Measurements from ENCODE around the gene LILRA2.

The LILRA2 gene

DNA sequence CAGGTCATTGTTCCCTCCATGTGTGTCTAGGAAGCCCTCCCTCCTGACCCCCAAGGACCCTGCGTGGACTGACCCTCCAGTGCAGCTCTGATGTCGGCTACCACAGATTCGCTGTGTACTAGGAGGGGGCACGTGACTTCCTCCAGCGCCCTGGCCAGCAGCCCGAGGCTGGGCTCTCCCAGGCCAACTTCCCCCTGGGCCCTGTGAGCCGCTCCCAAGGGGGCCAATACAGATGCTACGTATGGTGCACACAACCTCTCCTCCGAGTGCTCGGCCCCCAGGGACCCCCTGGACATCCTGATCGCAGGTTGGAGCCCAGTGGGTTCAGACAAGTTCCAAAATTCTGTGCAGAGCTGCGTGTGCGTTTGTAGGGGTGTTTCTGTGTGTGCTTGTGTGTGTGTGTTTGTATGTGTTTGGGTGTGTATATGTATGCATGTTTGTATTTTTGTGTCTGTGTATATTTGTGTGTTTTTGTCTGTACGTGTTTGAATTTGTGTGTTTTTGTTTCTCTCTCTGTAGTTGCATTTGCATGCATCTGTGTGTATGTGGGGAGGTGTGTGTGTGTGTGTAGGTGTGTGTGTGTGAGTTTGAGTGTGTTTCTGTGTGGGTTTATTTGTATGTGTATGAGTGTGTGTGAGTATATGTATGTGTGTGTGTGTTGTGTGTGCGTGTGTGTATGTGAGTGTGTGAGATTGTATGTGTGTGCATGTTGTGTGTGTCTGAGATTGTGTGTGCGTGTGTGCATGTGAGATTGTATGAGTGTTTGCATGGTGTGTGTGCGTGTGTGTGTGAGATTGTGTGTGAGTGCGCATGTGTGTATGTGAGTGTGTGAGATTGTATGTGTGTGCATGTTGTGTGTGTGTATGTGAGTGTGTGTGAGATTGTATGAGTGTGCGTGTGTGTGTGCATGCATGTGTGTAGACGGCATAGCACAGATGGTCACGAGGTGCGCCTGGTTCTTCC lies 21.4 kb upstream of the LILRA2 start:
- in situ Hi-C loops (cut with MboI; ENCODE audit: low pct_unique_long_range_greater_than_20kb, low sequenced_read_pairs, unreplicated experiment) = no loop called here
- DNase-seq (ENCODE audit: low spot score) = peak; percentile 41

GRCh38 chr19:54552913-54553310 lies 20.7 kb upstream of the LILRA2 start:
- TF ChIP-seq, protein P1, sequence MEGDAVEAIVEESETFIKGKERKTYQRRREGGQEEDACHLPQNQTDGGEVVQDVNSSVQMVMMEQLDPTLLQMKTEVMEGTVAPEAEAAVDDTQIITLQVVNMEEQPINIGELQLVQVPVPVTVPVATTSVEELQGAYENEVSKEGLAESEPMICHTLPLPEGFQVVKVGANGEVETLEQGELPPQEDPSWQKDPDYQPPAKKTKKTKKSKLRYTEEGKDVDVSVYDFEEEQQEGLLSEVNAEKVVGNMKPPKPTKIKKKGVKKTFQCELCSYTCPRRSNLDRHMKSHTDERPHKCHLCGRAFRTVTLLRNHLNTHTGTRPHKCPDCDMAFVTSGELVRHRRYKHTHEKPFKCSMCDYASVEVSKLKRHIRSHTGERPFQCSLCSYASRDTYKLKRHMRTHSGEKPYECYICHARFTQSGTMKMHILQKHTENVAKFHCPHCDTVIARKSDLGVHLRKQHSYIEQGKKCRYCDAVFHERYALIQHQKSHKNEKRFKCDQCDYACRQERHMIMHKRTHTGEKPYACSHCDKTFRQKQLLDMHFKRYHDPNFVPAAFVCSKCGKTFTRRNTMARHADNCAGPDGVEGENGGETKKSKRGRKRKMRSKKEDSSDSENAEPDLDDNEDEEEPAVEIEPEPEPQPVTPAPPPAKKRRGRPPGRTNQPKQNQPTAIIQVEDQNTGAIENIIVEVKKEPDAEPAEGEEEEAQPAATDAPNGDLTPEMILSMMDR (IDR thresholded peaks at IDR 0.05; ENCODE audit: extremely low read depth, insufficient read depth, missing control alignments) = no peak
- in situ Hi-C loops (cut with MboI; ENCODE audit: low pct_unique_long_range_greater_than_20kb, low sequenced_read_pairs, unreplicated experiment) = no loop called here
- no peak for DNase-seq (ENCODE audit: low spot score)

More for the DNA sequence above, 21.4 kb upstream of the LILRA2 start:
- TF ChIP-seq, protein P1 (IDR thresholded peaks at IDR 0.05; ENCODE audit: extremely low read depth, insufficient read depth, missing control alignments) = no peak

DNA sequence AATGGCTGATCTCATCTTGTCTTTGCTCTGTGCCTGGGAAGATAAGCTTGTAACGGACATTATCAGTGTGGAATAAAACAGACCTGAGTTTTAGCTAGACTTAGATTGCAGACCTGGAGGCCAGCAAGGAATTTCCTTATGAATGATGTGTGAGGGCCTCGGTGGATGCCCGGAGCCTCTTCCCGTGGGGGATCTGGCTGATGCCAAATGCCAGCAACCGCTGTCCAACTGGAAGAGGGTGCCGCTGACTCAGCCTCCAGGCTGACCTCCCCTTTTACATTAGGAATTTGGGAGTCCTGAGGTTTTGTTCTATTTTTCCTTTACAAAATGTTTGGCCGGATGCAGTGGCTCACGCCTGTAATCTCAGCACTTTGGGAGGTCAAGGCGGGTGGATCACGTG lies 19.6 kb upstream of the LILRA2 start:
- in situ Hi-C loops (cut with MboI; ENCODE audit: low pct_unique_long_range_greater_than_20kb, low sequenced_read_pairs, unreplicated experiment) = no loop called here
- DNase-seq (ENCODE audit: low spot score) = no peak
- TF ChIP-seq, protein P1 (IDR thresholded peaks at IDR 0.05; ENCODE audit: extremely low read depth, insufficient read depth, missing control alignments) = no peak

GRCh38 chr19:54554896-54555295 lies 18.7 kb upstream of the LILRA2 start:
- TF ChIP-seq, protein P1 (IDR thresholded peaks at IDR 0.05; ENCODE audit: extremely low read depth, insufficient read depth, missing control alignments) = no peak
- DNase-seq (ENCODE audit: low spot score) = no peak
- in situ Hi-C loops (cut with MboI; ENCODE audit: low pct_unique_long_range_greater_than_20kb, low sequenced_read_pairs, unreplicated experiment) = no loop called here

DNA sequence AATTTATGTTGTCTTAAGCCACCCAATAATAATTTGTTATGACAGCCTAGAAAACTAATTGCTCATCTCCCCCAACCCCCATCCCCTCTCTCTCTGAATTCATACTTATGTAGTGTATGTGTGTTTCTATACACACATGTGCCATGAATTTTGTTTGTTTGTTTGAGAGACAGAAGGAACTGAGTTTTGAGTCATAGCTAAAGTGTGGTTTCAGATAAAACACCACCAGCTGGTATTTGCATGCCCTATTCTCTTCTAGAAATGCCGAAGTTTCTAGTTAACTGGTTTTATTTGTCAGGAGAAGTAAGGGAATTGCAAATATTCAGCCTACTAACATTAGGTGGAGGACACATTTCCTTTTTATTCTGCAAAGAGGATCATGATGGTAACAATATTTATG lies 17.4 kb upstream of the LILRA2 start:
- TF ChIP-seq, protein P1 (IDR thresholded peaks at IDR 0.05; ENCODE audit: extremely low read depth, insufficient read depth, missing control alignments) = no peak
- DNase-seq (ENCODE audit: low spot score) = peak; percentile 27
- in situ Hi-C loops (cut with MboI; ENCODE audit: low pct_unique_long_range_greater_than_20kb, low sequenced_read_pairs, unreplicated experiment) = no loop called here

DNA sequence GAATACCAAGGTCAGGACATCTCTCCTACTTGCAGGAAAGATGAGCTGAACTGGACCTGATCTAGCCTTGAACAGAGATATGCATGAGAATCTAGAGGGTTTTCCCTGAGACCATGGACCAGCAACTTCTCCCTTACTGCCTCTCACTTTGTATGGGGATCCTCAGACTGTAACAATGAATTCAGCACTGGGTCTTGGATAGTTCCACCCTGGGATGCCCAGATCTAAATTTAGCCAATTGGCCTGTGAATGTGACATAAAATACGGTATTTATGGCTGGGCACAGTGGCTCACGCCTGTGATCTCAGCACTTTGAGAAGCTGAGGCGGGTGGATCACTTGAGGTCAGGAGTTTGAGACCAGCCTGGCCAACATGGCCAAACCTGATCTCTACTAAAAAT lies 15.3 kb upstream of the LILRA2 start:
- TF ChIP-seq, protein P1 (IDR thresholded peaks at IDR 0.05; ENCODE audit: extremely low read depth, insufficient read depth, missing control alignments) = no peak
- no peak for DNase-seq (ENCODE audit: low spot score)
- in situ Hi-C loops (cut with MboI; ENCODE audit: low pct_unique_long_range_greater_than_20kb, low sequenced_read_pairs, unreplicated experiment) = no loop called here
